ENCODE measurements around the gene PRKN. TPM values are rescaled to one million over a fixed set of nuclear protein-coding genes. Genes with fewer than 3 reads are reported as not detected.

The PRKN gene
- total RNA-seq, 1 experiment from 2014 or later: 1.2 TPM

DNA sequence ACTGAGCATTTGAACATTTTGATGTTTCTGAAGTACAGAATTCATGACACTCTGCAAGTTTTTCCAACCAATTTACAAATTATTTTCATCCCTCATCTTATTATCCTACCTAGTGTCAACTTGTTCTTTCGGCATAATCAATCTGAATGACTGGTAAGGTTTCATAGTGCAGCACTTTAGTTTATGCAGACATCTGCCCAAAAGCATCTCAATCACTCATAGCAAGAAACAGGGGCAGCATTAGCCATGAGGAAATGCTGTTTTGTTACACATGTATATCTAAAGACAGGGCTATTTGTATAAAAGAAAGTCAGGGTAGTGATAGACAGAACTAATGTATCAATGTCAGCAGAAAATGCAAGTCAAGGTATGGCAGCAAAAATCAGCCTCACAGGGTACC lies 1075.6 kb downstream of the PRKN start:
- TF ChIP-seq EZH2 (IDR thresholded peaks at IDR 0.05; ENCODE audit: borderline replicate concordance, low read depth, low read length, poor library complexity, severe bottlenecking): no peak
- TF ChIP-seq, protein P1, sequence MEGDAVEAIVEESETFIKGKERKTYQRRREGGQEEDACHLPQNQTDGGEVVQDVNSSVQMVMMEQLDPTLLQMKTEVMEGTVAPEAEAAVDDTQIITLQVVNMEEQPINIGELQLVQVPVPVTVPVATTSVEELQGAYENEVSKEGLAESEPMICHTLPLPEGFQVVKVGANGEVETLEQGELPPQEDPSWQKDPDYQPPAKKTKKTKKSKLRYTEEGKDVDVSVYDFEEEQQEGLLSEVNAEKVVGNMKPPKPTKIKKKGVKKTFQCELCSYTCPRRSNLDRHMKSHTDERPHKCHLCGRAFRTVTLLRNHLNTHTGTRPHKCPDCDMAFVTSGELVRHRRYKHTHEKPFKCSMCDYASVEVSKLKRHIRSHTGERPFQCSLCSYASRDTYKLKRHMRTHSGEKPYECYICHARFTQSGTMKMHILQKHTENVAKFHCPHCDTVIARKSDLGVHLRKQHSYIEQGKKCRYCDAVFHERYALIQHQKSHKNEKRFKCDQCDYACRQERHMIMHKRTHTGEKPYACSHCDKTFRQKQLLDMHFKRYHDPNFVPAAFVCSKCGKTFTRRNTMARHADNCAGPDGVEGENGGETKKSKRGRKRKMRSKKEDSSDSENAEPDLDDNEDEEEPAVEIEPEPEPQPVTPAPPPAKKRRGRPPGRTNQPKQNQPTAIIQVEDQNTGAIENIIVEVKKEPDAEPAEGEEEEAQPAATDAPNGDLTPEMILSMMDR (conservative IDR thresholded peaks at IDR 0.05; ENCODE audit: low read depth, low read length): no peak
- Histone ChIP-seq H3K4me3 (ENCODE audit: low read depth, low read length, poor library complexity, severe bottlenecking) (no peak overlapping the region), H3K27ac (ENCODE audit: low read depth, low read length, poor library complexity, severe bottlenecking) (no peak overlapping the region), H3K4me1 (ENCODE audit: insufficient read depth, low read length, poor library complexity, severe bottlenecking) (no peaks in the 10 kb centered on the region), H3K27me3 (replicated peaks; ENCODE audit: insufficient read depth, low read depth, low read length, poor library complexity) (no peaks in the 10 kb centered on the region), H3K9me3 (ENCODE audit: low read depth, low read length, poor library complexity, severe bottlenecking) (no peaks in the 10 kb centered on the region), H3K36me3 (ENCODE audit: insufficient read depth, low read length, poor library complexity, severe bottlenecking) (no peaks in the 10 kb centered on the region)
- BruUV-seq (replicated peaks): no TSS peak
- DNase-seq (ENCODE audit: low spot score): no peak
- intact Hi-C loops (cut with micrococcal nuclease; ENCODE audit: unreplicated experiment): no loop called here
- CTCF ChIA-PET: no interaction called here
- POLR2A ChIA-PET (ENCODE audit: low non-redundant PET): no interaction called here

DNA sequence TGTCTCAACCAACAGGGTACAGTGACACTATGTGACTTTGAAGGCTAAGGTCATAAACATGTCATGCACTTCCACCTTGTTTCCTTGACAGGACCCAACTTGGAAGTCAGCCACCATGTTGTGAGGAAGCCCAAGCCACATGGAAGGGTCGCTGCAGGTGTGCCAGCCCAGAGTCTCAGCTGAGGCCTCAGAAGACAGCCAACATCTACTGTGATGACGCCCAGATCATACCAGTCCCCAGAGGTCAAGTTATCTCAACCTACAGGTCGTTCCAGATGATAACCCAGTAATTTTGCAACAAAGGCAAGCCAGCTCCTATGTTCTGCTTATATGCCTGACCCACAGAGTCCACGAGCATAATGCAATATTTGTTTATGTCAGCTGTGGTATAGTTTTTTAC lies 1077.7 kb downstream of the PRKN start:
- POLR2A ChIA-PET (ENCODE audit: low non-redundant PET): no interaction called here
- H3K4me1 ChIP-seq (ENCODE audit: insufficient read depth, low read length, poor library complexity, severe bottlenecking): no peaks in the 10 kb centered on the region
- BruUV-seq (replicated peaks): no TSS peak
- H3K27ac ChIP-seq (ENCODE audit: low read depth, low read length, poor library complexity, severe bottlenecking): no peak overlapping the region
- no peaks in the 10 kb centered on the region for H3K9me3 ChIP-seq (ENCODE audit: low read depth, low read length, poor library complexity, severe bottlenecking)
- no peaks in the 10 kb centered on the region for H3K27me3 ChIP-seq (replicated peaks; ENCODE audit: insufficient read depth, low read depth, low read length, poor library complexity)
- intact Hi-C loops (cut with micrococcal nuclease; ENCODE audit: unreplicated experiment): no loop called here
- CTCF ChIA-PET: no interaction called here
- H3K36me3 ChIP-seq (ENCODE audit: insufficient read depth, low read length, poor library complexity, severe bottlenecking): no peaks in the 10 kb centered on the region
- DNase-seq (ENCODE audit: low spot score): no peak
- no peak for TF ChIP-seq EZH2 (IDR thresholded peaks at IDR 0.05; ENCODE audit: borderline replicate concordance, low read depth, low read length, poor library complexity, severe bottlenecking)
- TF ChIP-seq, protein P1 (conservative IDR thresholded peaks at IDR 0.05; ENCODE audit: low read depth, low read length): no peak
- no peak overlapping the region for H3K4me3 ChIP-seq (ENCODE audit: low read depth, low read length, poor library complexity, severe bottlenecking)

DNA sequence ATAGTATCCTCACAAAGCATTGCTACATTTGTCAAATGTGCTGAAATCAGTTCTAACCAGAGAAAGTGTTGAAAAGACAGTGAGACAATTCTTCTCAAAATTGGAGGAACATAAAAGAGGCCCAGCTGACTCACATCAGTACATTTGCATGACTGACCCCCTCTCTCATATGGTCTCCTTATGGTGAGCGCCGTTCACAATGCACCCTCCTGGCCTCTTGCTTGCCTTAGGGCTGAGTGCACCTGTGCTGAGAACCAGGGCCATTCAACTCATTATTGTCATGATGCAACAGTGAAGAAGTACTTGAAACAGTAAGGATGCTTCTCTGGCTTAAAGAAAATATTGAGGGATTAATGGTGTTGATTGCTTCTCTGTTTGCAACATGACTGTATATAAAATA lies 1078.5 kb downstream of the PRKN start:
- Histone ChIP-seq H3K27ac (ENCODE audit: low read depth, low read length, poor library complexity, severe bottlenecking) (no peak overlapping the region), H3K4me1 (ENCODE audit: insufficient read depth, low read length, poor library complexity, severe bottlenecking) (no peaks in the 10 kb centered on the region), H3K9me3 (ENCODE audit: low read depth, low read length, poor library complexity, severe bottlenecking) (no peaks in the 10 kb centered on the region), H3K27me3 (replicated peaks; ENCODE audit: insufficient read depth, low read depth, low read length, poor library complexity) (no peaks in the 10 kb centered on the region), H3K4me3 (ENCODE audit: low read depth, low read length, poor library complexity, severe bottlenecking) (no peak overlapping the region), H3K36me3 (ENCODE audit: insufficient read depth, low read length, poor library complexity, severe bottlenecking) (no peaks in the 10 kb centered on the region)
- ChIA-PET POLR2A (ENCODE audit: low non-redundant PET) (no interaction called here), CTCF (no interaction called here)
- intact Hi-C loops (cut with micrococcal nuclease; ENCODE audit: unreplicated experiment): no loop called here
- no peak for DNase-seq (ENCODE audit: low spot score)
- no TSS peak for BruUV-seq (replicated peaks)
- no peak for TF ChIP-seq EZH2 (IDR thresholded peaks at IDR 0.05; ENCODE audit: borderline replicate concordance, low read depth, low read length, poor library complexity, severe bottlenecking)

DNA sequence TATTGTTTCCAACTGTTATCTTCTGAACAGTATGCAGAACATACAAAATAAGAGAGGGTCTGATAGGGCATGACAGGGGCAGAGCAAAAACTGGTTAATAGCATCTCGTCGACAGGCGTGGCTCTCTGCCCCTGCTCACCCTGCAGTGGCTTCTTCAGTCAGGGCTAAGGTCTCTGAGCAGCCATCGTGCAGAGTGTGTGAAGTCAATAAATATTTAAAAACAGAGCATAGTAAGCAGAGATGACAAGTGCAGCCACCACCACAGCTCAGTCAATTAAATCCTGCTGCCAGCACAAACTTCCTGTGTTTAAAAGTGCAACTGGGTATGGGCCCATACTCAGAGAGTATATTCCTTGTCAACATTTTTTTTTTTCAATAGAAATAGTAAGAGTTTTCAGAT lies 1080.3 kb downstream of the PRKN start:
- POLR2A ChIA-PET (ENCODE audit: low non-redundant PET): no interaction called here
- no TSS peak for BruUV-seq (replicated peaks)
- CTCF ChIA-PET: no interaction called here

More for the DNA sequence above, 1080.3 kb downstream of the PRKN start:
- Histone ChIP-seq H3K4me3 (ENCODE audit: low read depth, low read length, poor library complexity, severe bottlenecking) (no peak overlapping the region), H3K27me3 (replicated peaks; ENCODE audit: insufficient read depth, low read depth, low read length, poor library complexity) (no peaks in the 10 kb centered on the region), H3K9me3 (ENCODE audit: low read depth, low read length, poor library complexity, severe bottlenecking) (no peaks in the 10 kb centered on the region), H3K4me1 (ENCODE audit: insufficient read depth, low read length, poor library complexity, severe bottlenecking) (no peaks in the 10 kb centered on the region), H3K27ac (ENCODE audit: low read depth, low read length, poor library complexity, severe bottlenecking) (no peak overlapping the region), H3K36me3 (ENCODE audit: insufficient read depth, low read length, poor library complexity, severe bottlenecking) (no peaks in the 10 kb centered on the region)
- DNase-seq (ENCODE audit: low spot score): no peak
- TF ChIP-seq EZH2 (IDR thresholded peaks at IDR 0.05; ENCODE audit: borderline replicate concordance, low read depth, low read length, poor library complexity, severe bottlenecking): no peak
- TF ChIP-seq, protein P1 (conservative IDR thresholded peaks at IDR 0.05; ENCODE audit: low read depth, low read length): no peak
- intact Hi-C loops (cut with micrococcal nuclease; ENCODE audit: unreplicated experiment): no loop called here

Data from A673 (cell line).